ENCODE measurements around the gene KCND3.

The KCND3 gene

DNA sequence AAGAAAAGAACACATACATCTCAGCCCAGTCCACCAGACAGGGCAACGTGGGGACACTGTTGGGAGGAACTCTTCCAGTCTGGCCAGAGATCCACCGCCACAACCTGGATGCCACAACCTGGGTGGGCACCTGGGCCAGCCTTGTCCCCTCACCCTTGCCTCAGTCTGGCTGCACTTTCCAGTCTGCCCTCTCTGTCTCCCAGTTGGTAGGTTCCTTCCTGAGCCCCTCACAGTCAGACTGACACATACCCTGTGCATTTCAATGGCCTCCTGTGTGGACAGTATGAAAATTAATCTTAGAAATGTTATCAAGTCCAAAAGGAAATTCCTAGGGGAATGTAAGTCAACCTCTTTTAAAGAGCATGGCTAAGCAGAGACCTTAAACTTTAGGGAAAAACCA lies 184.2 kb downstream of the KCND3 start:
- H3K36me3 ChIP-seq (ENCODE audit: insufficient read depth, low read length), result no peaks in the 10 kb centered on the region
- H3K9ac ChIP-seq (ENCODE audit: low read depth, low read length, poor library complexity, severe bottlenecking), result no peak overlapping the region
- no peaks in the 10 kb centered on the region for H4K20me1 ChIP-seq (ENCODE audit: insufficient read depth, low read length, poor library complexity, severe bottlenecking)
- H3K4me3 ChIP-seq (ENCODE audit: low read length, poor library complexity, severe bottlenecking), result no peak overlapping the region
- no peak for TF ChIP-seq EZH2phosphoT487 (IDR thresholded peaks at IDR 0.05; ENCODE audit: borderline replicate concordance)
- TF ChIP-seq, protein P1, sequence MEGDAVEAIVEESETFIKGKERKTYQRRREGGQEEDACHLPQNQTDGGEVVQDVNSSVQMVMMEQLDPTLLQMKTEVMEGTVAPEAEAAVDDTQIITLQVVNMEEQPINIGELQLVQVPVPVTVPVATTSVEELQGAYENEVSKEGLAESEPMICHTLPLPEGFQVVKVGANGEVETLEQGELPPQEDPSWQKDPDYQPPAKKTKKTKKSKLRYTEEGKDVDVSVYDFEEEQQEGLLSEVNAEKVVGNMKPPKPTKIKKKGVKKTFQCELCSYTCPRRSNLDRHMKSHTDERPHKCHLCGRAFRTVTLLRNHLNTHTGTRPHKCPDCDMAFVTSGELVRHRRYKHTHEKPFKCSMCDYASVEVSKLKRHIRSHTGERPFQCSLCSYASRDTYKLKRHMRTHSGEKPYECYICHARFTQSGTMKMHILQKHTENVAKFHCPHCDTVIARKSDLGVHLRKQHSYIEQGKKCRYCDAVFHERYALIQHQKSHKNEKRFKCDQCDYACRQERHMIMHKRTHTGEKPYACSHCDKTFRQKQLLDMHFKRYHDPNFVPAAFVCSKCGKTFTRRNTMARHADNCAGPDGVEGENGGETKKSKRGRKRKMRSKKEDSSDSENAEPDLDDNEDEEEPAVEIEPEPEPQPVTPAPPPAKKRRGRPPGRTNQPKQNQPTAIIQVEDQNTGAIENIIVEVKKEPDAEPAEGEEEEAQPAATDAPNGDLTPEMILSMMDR (conservative IDR thresholded peaks at IDR 0.05; ENCODE audit: low read length), result no peak
- no peaks in the 10 kb centered on the region for H3K79me2 ChIP-seq (ENCODE audit: insufficient read depth, low read length)
- H3K27me3 ChIP-seq (ENCODE audit: insufficient read depth, low read length, poor library complexity, severe bottlenecking), result no peaks in the 10 kb centered on the region
- H3K9me2 ChIP-seq (replicated peaks; ENCODE audit: low read depth, low read length), result no peaks in the 10 kb centered on the region
- H2AFZ ChIP-seq (ENCODE audit: low read length), result no peak overlapping the region
- H3K4me2 ChIP-seq (ENCODE audit: low read depth, low read length, poor library complexity, severe bottlenecking), result no peak overlapping the region
- no peaks in the 10 kb centered on the region for H3F3A ChIP-seq (ENCODE audit: low read depth)
- H3K4me1 ChIP-seq (ENCODE audit: insufficient read depth, low read length, poor library complexity, severe bottlenecking), result no peaks in the 10 kb centered on the region
- no peaks in the 10 kb centered on the region for H3K9me3 ChIP-seq (ENCODE audit: insufficient read depth, low read depth, low read length)

GRCh38 chr1:111804776-111805175 lies 184.7 kb downstream of the KCND3 start:
- TF ChIP-seq, protein P1 (conservative IDR thresholded peaks at IDR 0.05; ENCODE audit: low read length), result no peak
- Histone ChIP-seq H3K36me3 (ENCODE audit: insufficient read depth, low read length) (no peaks in the 10 kb centered on the region), H3K4me1 (ENCODE audit: insufficient read depth, low read length, poor library complexity, severe bottlenecking) (no peaks in the 10 kb centered on the region), H3K4me3 (ENCODE audit: low read length, poor library complexity, severe bottlenecking) (no peak overlapping the region), H4K20me1 (ENCODE audit: insufficient read depth, low read length, poor library complexity, severe bottlenecking) (no peaks in the 10 kb centered on the region), H3K4me2 (ENCODE audit: low read depth, low read length, poor library complexity, severe bottlenecking) (no peak overlapping the region), H3K9me2 (replicated peaks; ENCODE audit: low read depth, low read length) (no peaks in the 10 kb centered on the region), H3K9ac (ENCODE audit: low read depth, low read length, poor library complexity, severe bottlenecking) (no peak overlapping the region), H3K27me3 (ENCODE audit: insufficient read depth, low read length, poor library complexity, severe bottlenecking) (no peaks in the 10 kb centered on the region), H3F3A (ENCODE audit: low read depth) (no peaks in the 10 kb centered on the region), H3K79me2 (ENCODE audit: insufficient read depth, low read length) (no peaks in the 10 kb centered on the region), H3K9me3 (ENCODE audit: insufficient read depth, low read depth, low read length) (no peaks in the 10 kb centered on the region), H2AFZ (ENCODE audit: low read length) (no peak overlapping the region)

DNA sequence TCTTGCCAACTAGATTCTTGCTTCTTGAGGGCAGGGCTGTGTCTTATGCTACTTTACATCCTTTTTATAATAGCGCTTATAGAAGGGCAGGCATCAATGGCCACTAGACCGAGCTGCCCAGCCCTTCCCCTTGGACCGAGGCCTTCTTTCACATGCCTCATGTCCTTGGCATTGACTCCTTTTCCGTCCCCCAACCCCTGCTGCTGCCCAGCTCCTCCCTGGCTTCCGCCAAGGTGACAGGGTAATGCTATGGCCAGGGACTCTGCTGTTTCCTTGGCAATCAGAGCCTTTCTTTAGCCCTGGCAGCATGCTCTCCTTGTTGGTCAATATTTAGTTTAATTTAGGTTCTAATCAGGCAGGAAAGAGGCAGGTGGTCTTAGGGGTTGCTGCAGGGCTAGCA lies 185.5 kb downstream of the KCND3 start:
- H3K9me2 ChIP-seq (replicated peaks; ENCODE audit: low read depth, low read length), result no peaks in the 10 kb centered on the region
- H3K9me3 ChIP-seq (ENCODE audit: insufficient read depth, low read depth, low read length), result no peaks in the 10 kb centered on the region
- H3K9ac ChIP-seq (ENCODE audit: low read depth, low read length, poor library complexity, severe bottlenecking), result no peak overlapping the region
- TF ChIP-seq, protein P1 (conservative IDR thresholded peaks at IDR 0.05; ENCODE audit: low read length), result no peak
- TF ChIP-seq EZH2phosphoT487 (IDR thresholded peaks at IDR 0.05; ENCODE audit: borderline replicate concordance), result no peak
- no peaks in the 10 kb centered on the region for H3K36me3 ChIP-seq (ENCODE audit: insufficient read depth, low read length)
- H3K4me3 ChIP-seq (ENCODE audit: low read length, poor library complexity, severe bottlenecking), result no peak overlapping the region
- H3K79me2 ChIP-seq (ENCODE audit: insufficient read depth, low read length), result no peaks in the 10 kb centered on the region
- H2AFZ ChIP-seq (ENCODE audit: low read length), result no peak overlapping the region
- no peaks in the 10 kb centered on the region for H4K20me1 ChIP-seq (ENCODE audit: insufficient read depth, low read length, poor library complexity, severe bottlenecking)
- no peaks in the 10 kb centered on the region for H3K4me1 ChIP-seq (ENCODE audit: insufficient read depth, low read length, poor library complexity, severe bottlenecking)
- no peak overlapping the region for H3K4me2 ChIP-seq (ENCODE audit: low read depth, low read length, poor library complexity, severe bottlenecking)
- no peaks in the 10 kb centered on the region for H3K27me3 ChIP-seq (ENCODE audit: insufficient read depth, low read length, poor library complexity, severe bottlenecking)
- no peaks in the 10 kb centered on the region for H3F3A ChIP-seq (ENCODE audit: low read depth)
